ENCODE measurements around the gene BRWD1.
A peak's percentile ranks its signal among the peaks of the same experiment; 100 is the strongest.

The BRWD1 gene

GRCh38 chr21:39313571-39314142, at the start of gene BRWD1:
TSS of gene BRWD1 (minus strand) at chr21:39313632. CDS start at chr21:39313491, 141 bp downstream.
- peak; percentile 38 for DNase-seq

DNA sequence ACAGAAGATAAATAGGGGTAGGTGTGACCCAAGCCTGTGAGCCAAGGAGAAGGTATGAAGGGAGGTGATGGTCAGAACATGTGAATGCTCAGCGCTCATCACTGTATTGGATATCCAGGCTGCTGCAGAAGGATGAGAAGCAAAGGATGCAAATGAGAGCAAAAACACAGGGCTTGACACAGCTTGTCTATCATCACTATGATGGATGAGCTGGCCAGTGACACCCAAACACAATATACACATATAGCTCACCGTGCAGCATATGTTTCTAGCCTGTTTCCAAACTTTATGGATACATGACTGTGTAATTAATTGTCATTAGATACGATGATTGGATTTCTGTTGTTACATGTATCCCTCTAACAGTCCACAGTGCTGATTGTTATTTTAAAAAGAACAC, 49.3 kb upstream of the BRWD1 start:
- DNase-seq: no peak

GRCh38 chr21:39359382-39359781, 46.0 kb upstream of the BRWD1 start:
- DNase-seq: no peak

- no peak for DNase-seq
These were observed 39.9 kb upstream of the BRWD1 start for GRCh38 chr21:39353295-39353694.

DNA sequence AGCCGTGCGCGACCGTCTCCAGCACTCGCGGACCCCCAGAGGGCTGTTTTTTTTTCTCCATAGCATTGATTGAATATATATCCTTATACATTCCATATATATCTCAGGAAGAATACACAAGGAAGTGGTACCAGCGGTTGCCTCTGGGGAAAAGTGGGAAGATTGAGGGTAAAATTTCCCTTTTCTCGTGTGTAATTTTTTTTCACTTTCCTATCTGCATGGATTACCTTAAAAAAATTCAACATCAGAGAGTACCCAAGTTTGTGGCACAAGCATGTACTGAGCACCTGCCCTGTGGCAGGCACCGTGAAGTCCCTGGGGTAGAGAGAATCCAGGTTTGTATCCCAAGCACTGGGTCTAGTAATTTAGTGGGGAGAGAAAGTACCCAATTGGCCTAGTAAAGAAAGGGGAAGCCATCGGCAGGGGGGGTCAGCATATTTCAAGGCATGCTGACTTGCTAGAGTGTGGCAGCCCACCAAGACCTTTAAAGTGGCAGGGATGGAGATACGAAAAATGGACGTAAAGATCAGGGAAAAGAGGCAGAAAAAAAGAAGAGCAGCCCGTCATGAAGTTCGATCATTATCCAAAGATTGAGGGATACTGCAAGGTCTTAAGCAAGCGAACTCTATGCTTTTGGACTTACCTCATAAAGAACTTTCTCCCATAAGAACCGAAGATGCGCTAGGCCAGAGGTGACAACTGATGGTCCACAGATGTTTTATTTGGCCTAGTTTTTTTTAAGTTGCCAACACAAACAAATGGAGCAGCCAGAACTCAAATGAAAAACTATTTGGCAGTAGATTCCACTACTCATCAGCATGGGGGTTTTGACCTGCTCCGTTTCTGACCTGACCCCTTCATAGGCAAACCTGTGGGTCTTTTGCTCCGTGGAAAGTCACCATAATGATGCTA, 36.9 kb upstream of the BRWD1 start:
- DNase-seq: peak; percentile 43

DNA sequence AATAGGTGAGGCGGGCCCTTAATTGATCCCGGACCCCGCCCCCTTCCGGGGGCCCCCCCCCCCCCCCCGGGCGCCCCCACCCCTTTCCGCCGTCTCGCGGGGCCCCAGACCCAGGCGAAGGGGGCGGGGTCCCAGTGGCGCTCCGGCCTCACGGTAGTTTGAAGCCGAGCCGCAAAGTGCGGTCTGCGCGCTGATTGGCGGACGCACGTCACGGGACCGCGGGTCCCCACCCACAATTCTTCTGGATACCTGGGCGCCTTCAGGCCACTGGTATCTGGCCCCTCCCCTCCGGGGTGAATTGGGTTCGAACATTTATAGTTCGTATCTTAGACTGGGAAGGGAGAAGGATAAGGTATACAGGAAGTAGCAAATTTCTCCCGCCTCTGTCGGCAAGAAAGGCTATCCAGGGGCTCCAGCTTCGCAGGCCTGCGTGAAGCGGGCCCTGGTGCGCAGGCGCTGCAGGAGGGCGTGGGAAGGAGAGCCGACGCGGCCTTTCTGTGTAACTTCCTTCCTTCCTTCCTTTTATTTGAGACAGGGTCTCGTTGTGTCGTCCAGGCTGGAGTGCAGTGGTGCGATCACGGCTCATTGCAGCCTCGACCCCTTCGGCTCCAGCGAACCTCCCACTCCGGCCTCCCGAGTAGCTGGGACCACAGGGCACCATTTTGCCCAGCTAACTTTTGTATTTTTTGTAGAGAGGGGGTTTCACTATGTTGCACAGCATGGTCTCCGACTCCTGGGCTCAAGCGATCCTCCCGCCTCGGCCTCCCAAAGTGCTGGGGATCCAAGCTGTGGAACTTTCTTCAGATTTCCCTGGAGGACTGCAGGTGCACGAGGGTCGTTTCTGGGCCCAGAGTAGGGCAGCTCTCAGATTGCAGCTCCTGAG, 36.0 kb upstream of the BRWD1 start:
- DNase-seq: peak; percentile 92

DNA sequence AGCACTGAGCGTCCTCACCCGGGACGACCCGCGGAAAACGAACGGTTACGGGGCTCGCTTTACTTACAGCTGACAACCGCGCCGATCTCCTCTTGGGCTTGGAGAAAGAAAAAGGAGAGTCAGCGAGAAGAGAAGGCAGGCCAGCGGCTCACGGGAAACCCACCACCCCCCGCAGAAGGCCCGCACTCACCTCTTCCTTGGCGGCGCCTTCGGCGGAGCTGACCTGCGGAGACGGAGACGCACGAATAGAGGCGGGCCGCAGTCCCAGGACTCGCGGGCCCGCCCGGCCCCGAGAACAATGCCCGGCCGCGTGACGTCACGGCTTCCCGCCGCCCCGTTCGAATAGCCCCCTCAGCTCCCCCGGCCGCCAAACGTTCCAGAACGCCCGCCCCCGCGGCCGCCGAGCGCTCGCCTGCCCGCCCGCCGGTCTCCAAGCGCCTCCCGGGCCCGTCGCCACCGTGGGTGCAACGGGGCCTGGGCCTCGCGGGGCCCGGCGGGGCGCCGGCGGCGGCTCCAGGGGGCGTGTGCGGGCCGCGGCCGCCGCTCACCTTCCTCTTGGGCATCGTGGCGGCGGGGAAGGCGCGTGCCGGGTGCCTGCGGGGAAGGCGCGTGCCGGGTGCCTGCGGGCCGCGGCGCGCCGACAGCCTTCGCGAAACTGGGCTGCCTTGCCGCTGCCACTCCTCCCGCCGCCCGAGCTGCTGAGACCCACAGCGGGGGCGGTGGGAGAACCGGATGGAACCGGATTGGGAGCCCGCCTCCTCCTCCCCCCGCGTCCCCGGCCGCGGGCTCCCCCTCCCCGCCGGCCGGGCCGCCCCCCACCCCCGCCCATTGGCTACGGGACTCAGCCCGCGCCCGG, 35.2 kb upstream of the BRWD1 start, which contains the start of gene HMGN1:
HMGN1 (minus strand) TSS at position 734 of the 856 bp plus-strand sequence; CDS start at position 563, 171 bp downstream.
- DNase-seq: peak; percentile 87

DNA sequence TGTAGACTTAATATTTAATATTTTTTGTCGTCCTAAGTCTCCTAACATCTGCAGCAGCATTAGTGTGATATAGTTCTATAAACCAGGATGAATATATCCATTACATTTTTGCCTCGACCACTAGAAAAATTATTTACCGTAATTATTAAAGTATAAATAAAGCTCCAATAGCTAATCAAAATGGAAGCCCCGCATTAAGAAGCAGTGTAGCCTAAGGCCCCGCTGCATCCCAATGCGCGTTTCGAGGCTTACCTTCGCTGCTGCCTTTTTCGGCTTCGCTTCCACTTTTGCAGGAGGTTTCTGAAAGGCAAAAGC, 34.6 kb upstream of the BRWD1 start:
- peak; percentile 41 for DNase-seq

- DNase-seq: no peak
These were observed 34.1 kb upstream of the BRWD1 start for GRCh38 chr21:39347537-39347936.

DNA sequence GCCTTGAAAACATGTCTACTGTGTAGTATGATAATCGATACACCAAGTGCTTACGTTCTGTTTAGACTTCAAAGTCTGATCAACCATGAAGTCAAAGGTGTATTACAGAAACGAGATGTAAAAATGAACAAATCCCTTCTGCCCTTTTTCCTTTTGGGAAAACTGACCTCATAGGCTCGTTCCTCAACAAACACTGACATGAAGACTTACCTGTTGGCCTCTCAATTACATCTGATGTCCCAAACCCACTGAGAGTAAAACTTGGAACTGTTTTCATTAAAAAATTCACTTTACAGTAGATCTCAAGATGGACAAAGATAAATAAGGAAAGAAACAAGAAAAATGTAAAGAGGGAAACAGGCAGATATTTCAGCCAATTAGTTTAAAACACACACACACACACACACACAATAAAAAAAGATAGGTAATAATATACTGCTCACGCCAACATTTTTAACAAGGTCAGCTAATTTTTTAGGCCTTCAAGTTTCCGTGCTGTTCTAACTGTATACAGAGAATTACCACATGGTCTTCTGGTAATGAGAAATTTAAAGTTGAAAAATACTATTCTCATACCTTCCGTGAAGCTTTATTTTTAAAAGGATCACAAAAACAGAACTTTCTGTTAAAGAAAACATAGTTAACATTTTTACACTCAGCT, 33.4 kb upstream of the BRWD1 start:
- no peak for DNase-seq

- DNase-seq: no peak
These were observed 32.8 kb upstream of the BRWD1 start for GRCh38 chr21:39346206-39346605.

DNA sequence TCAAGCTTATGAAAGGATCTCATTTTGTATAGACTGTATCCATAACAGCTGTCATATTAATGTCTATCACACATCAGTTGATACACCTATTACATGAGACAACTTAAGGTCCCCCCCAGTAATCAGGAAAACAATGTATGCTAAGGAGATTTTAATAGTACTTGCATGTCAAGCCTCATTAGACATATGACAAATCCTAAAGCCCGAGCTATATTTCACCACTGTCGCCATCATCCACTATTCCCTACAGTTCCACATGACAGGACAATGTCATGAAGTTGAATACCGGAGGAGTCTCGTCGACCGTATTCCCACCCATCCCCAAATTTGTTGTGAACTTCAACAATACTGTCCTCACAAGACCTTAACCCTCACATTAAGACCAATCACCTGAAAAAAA, 32.0 kb upstream of the BRWD1 start:
- no peak for DNase-seq

GRCh38 chr21:39344848-39345247, 31.4 kb upstream of the BRWD1 start:
- no peak for DNase-seq

- DNase-seq: no peak
These were observed 28.0 kb upstream of the BRWD1 start for GRCh38 chr21:39341249-39341923.

DNA sequence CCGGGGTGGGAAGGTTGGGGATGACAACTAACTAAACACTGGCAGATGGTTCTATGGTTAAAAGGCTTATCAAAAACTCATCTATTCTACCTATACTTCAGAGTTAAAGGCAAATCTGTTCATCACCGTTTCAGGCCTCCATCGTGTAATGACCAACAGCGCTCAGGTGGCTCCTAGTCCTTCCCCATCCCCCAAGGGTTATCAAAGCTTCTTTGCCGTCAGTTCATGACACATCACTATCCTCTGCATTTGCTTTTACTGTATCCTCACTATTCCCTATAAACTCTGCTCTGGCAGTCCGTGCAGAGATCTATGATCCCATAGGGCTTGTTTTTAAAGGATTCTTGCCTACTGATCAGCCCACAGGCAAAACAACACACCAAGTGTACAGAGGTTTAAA, 27.3 kb upstream of the BRWD1 start:
- DNase-seq: no peak

GRCh38 chr21:39339231-39339630, 25.8 kb upstream of the BRWD1 start:
- no peak for DNase-seq

DNA sequence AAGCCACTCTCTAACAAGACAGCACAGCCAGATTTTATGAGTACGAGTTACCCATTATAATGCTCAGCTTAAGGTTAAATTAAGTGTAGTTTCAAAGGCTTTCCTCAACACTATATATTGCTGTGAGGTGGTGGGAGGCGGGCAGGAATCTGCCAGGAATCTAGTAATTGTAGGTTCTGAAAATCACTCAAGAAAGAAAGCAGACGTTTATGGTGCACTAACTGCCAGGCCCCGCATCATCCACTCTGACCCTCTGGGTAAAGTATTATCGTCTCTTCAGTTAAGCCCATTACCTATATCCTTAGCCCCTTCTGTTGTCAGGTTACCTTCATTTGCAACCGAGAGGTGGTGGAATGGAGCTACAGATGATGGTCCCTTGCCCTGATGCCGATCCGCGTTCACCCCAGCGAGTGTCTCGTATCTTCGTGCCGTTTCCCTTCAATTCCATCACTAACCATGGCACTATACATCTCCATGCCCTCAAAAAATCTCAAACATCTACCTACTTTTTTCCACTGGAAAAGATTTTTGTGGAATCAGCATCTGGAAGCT, 23.1 kb upstream of the BRWD1 start:
- no peak for DNase-seq

- DNase-seq: no peak
These were observed 21.2 kb upstream of the BRWD1 start for GRCh38 chr21:39334611-39335010.

DNA sequence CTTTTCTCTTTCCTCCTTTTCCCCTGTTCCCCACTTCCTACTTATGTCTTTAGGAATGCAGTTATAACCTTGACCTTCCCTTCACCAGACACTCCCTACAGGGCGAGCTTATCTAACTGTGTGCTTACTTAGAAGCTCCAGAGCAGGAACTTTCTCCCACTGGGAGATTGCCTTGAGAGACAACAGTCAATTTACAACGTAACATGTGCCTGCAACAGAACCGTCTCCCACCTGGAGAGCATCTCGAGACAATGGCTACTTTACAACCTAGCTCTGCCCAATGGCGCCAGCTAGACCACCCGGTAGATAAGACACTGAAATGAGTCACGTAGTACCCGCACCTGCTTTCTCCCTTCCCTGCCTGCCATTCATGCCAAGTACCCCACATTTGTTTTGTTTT, 18.7 kb upstream of the BRWD1 start:
- no peak for DNase-seq

GRCh38 chr21:39330001-39330400, 16.6 kb upstream of the BRWD1 start:
- no peak for DNase-seq

DNA sequence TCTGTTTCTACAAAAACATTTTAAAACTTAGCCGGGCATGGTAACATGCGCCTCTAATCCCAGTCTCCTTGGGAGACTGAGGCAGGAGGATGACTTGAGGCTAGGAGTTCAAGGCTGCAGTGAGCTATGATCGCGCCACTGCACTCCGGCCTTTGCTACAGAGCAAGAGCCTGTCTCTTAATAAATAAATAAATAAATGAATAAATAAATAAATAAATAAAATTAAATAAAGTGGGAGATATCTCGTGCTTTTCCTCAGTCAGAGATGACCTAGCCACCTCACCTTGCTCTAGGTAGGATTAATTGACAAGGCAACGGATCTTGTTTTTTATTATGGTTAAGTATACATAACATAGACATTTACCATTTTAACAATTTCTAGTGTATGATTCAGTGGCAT, 14.3 kb upstream of the BRWD1 start:
- DNase-seq: no peak
